H1 (cell line): ENCODE measurements around the gene PLCH2. TPM values are rescaled to one million over a fixed set of nuclear protein-coding genes. Genes with fewer than 3 reads are reported as not detected.

Source experiments
- CTCF ChIA-PET: fragments of 300-600 bp; sonication (Branson Sonifier 250); formaldehyde crosslinking; loops from one replicate; lab custom pipeline; 2021; ENCODE audit not compliant: partially characterized antibody; lab: Charles Lee
- POLR2A ChIA-PET: fragments of 300-600 bp; sonication (Branson Sonifier 250); formaldehyde crosslinking; loops from one replicate; lab custom pipeline; 2021; ENCODE audit warnings: inconsistent platforms; ENCODE audit not compliant: partially characterized antibody; lab: Charles Lee
- DNase-seq, 2 experiments: peaks; one replicate each; pipeline versions ENCODE4 v3.0.0 to v3.0.0-alpha.2; 2010 to 2022; ENCODE audit warnings: low spot score in 2 of 2, low read depth in 1 of 2, mixed read lengths in 1 of 2
- FAIRE-seq: peaks from 2 replicates; lab custom pipeline; 2011; peaks lifted over from hg19 to GRCh38; lab: Jason Lieb, UNC
- H2AFZ ChIP-seq: 2 replicates; pipeline ENCODE4 v1.8.1; 2012; ENCODE audit warnings: low read length, inconsistent platforms
- H2AK5ac ChIP-seq: 2 replicates; pipeline ENCODE4 v1.6.1; 2013; ENCODE audit warnings: low read depth, low read length
- H2BK120ac ChIP-seq: replicated peaks from 2 replicates; pipeline ENCODE3; 2013; ENCODE audit warnings: low read depth, low read length, inconsistent platforms
- H2BK12ac ChIP-seq: 2 replicates; pipeline ENCODE4 v1.6.1; 2013; ENCODE audit warnings: low read depth, low read length
- H2BK15ac ChIP-seq: 2 replicates; pipeline ENCODE4 v1.6.1; 2013; ENCODE audit warnings: low read length
- H2BK20ac ChIP-seq: 2 replicates; pipeline ENCODE4 v1.6.1; 2013; ENCODE audit warnings: low read length
- H2BK5ac ChIP-seq: 2 replicates; pipeline ENCODE4 v1.6.1; 2013; ENCODE audit warnings: low read depth, low read length
- H3K14ac ChIP-seq: 2 replicates; pipeline ENCODE4 v1.6.1; 2013; ENCODE audit warnings: inconsistent platforms; ENCODE audit not compliant: insufficient read length
- H3K18ac ChIP-seq: 2 replicates; pipeline ENCODE4 v1.6.1; 2013; ENCODE audit warnings: low read length; ENCODE audit errors: extremely low read depth
- H3K23ac ChIP-seq: 2 replicates; pipeline ENCODE4 v1.6.1; 2013; ENCODE audit warnings: inconsistent platforms; ENCODE audit not compliant: insufficient read length
- H3K23me2 ChIP-seq: 2 replicates; pipeline ENCODE4 v1.6.1; 2013; ENCODE audit warnings: low read depth, low read length
- H3K27ac ChIP-seq: 2 replicates; pipeline ENCODE4 v1.6.1; 2011; ENCODE audit warnings: low read depth, low read length, inconsistent platforms
- H3K27me3 ChIP-seq, 4 experiments: replicated peaks in 1 of 4; 1 replicate in 1 of 4; 2 replicates in 3 of 4; pipeline versions ENCODE4 v1.6.1 to v1.8.1; 2011 to 2013; ENCODE audit warnings: low read length in 3 of 4, mild to moderate bottlenecking in 3 of 4, inconsistent platforms in 2 of 4, mixed read lengths in 2 of 4, moderate library complexity in 1 of 4; ENCODE audit not compliant: control insufficient read depth in 3 of 4, insufficient read depth in 3 of 4; ENCODE audit errors: extremely low read depth in 1 of 4
- H3K36me3 ChIP-seq, 4 experiments: 2 replicates each; pipeline versions ENCODE4 v1.6.1 to v1.8.1; 2011 to 2013; ENCODE audit warnings: mild to moderate bottlenecking in 4 of 4, low read length in 3 of 4, moderate library complexity in 2 of 4, control low read depth in 1 of 4, inconsistent platforms in 1 of 4; ENCODE audit not compliant: insufficient read depth in 4 of 4, control insufficient read depth in 2 of 4
- H3K4ac ChIP-seq: replicated peaks from 2 replicates; pipeline ENCODE3; 2013; ENCODE audit warnings: low read length, low read depth, mixed read lengths, inconsistent platforms; ENCODE audit not compliant: insufficient read length
- H3K4me1 ChIP-seq, 4 experiments: replicated peaks in 1 of 4; 1 replicate in 1 of 4; 2 replicates in 3 of 4; pipeline versions ENCODE4 v1.6.1 to v1.8.1; 2011 to 2013; ENCODE audit warnings: low read length in 3 of 4, inconsistent platforms in 2 of 4, mixed read lengths in 1 of 4; ENCODE audit not compliant: insufficient read depth in 4 of 4, control insufficient read depth in 3 of 4
- H3K4me2 ChIP-seq, 2 experiments: 2 replicates each; pipeline versions ENCODE4 v1.6.1 to v1.8.1; 2011 to 2013; ENCODE audit warnings: low read depth in 2 of 2, low read length in 2 of 2, control low read depth in 1 of 2, inconsistent platforms in 1 of 2, mild to moderate bottlenecking in 1 of 2; ENCODE audit not compliant: insufficient read depth in 1 of 2
- H3K4me3 ChIP-seq, 4 experiments: fragments of 200-600, 300-600 bp in 1 of 4; sonication (generic), shearing (Covaris generic), sonication (Bioruptor Twin) in 1 of 4; 2 replicates each; pipeline versions ENCODE4 v1.5.1 to v1.8.1; 2011 to 2016; ENCODE audit warnings: low read length in 4 of 4, low read depth in 3 of 4, control low read depth in 2 of 4, inconsistent platforms in 2 of 4, mild to moderate bottlenecking in 2 of 4, mixed read lengths in 1 of 4, moderate library complexity in 1 of 4; ENCODE audit not compliant: insufficient read depth in 2 of 4; ENCODE audit errors: extremely low read depth in 1 of 4
- H3K56ac ChIP-seq: replicated peaks from 2 replicates; pipeline ENCODE3; 2013; ENCODE audit warnings: low read depth, mild to moderate bottlenecking, mixed read lengths, low read length, inconsistent platforms; ENCODE audit not compliant: insufficient read length
- H3K79me1 ChIP-seq: 2 replicates; pipeline ENCODE4 v1.6.1; 2013; ENCODE audit warnings: low read depth, low read length, control low read depth
- H3K79me2 ChIP-seq, 2 experiments: 2 replicates each; pipeline versions ENCODE4 v1.6.1 to v1.8.1; 2012 to 2013; ENCODE audit warnings: low read length in 2 of 2, mild to moderate bottlenecking in 2 of 2, inconsistent platforms in 1 of 2; ENCODE audit not compliant: insufficient read depth in 2 of 2, control insufficient read depth in 1 of 2
- H3K9ac ChIP-seq, 4 experiments: replicated peaks in 1 of 4; 1 replicate in 1 of 4; 2 replicates in 3 of 4; pipeline versions ENCODE4 v1.6.1 to v1.8.1; 2011 to 2013; ENCODE audit warnings: low read depth in 3 of 4, low read length in 3 of 4, control low read depth in 2 of 4, mild to moderate bottlenecking in 2 of 4, moderate library complexity in 2 of 4, inconsistent platforms in 1 of 4; ENCODE audit errors: extremely low read depth in 1 of 4
- H3K9me3 ChIP-seq, 2 experiments: 2 replicates each; pipeline versions ENCODE4 v1.6.1 to v1.8.1; 2012 to 2013; ENCODE audit warnings: mild to moderate bottlenecking in 2 of 2, moderate library complexity in 2 of 2, control low read depth in 1 of 2, inconsistent platforms in 1 of 2, low read depth in 1 of 2, low read length in 1 of 2, mixed read lengths in 1 of 2; ENCODE audit not compliant: insufficient read depth in 2 of 2
- H4K20me1 ChIP-seq, 2 experiments: replicated peaks in 1 of 2; 2 replicates each; pipeline versions ENCODE3 to v1.8.1; 2011 to 2013; ENCODE audit warnings: inconsistent platforms in 2 of 2, low read length in 2 of 2, mild to moderate bottlenecking in 1 of 2; ENCODE audit not compliant: insufficient read depth in 2 of 2, control insufficient read depth in 1 of 2
- H4K5ac ChIP-seq: 2 replicates; pipeline ENCODE4 v1.6.1; 2013; ENCODE audit warnings: low read length, low read depth, mixed read lengths, inconsistent platforms; ENCODE audit not compliant: insufficient read length
- H4K8ac ChIP-seq: 2 replicates; pipeline ENCODE4 v1.8.0; 2013; ENCODE audit warnings: mild to moderate bottlenecking, moderate library complexity, low read length, inconsistent platforms; ENCODE audit not compliant: insufficient read depth; ENCODE audit errors: extremely low read depth
- H4K91ac ChIP-seq: replicated peaks from 2 replicates; pipeline ENCODE3; 2013; ENCODE audit warnings: low read length, mixed read lengths, inconsistent platforms; ENCODE audit not compliant: insufficient read length
- ATF3 ChIP-seq: IDR thresholded peaks from 2 replicates; pipeline ENCODE4 v1.6.1; 2011; ENCODE audit warnings: low read depth, mild to moderate bottlenecking, low read length; ENCODE audit not compliant: insufficient read depth
- CHD1 ChIP-seq: IDR thresholded peaks from 2 replicates; pipeline ENCODE4 v1.6.1; 2012; ENCODE audit warnings: low read depth, low read length, improper control_type of control experiment
- CTCF ChIP-seq, 3 experiments: IDR thresholded peaks; 1 replicate in 2 of 3; 2 replicates in 1 of 3; pipeline versions ENCODE4 v1.5.1 to v1.6.1; 2011; ENCODE audit warnings: low read length in 3 of 3, mild to moderate bottlenecking in 3 of 3, inconsistent platforms in 2 of 3, low read depth in 1 of 3, moderate library complexity in 1 of 3; ENCODE audit not compliant: insufficient read depth in 1 of 3; ENCODE audit errors: control extremely low read depth in 1 of 3
- HDAC2 ChIP-seq, 2 experiments: fragments of 300-600 bp in 1 of 2; sonication (generic) in 1 of 2; IDR thresholded peaks; 2 replicates each; pipeline ENCODE4 v1.6.1; 2011 to 2012; ENCODE audit warnings: low read depth in 2 of 2, low read length in 2 of 2, mild to moderate bottlenecking in 2 of 2, moderate library complexity in 2 of 2, borderline replicate concordance in 1 of 2, inconsistent platforms in 1 of 2
- KDM1A ChIP-seq: fragments of 200-600, 300-600 bp; sonication (generic); IDR thresholded peaks from 2 replicates; pipeline ENCODE4 v1.7.1; 2016; ENCODE audit warnings: mild to moderate bottlenecking, low read length, borderline replicate concordance
- KDM5A ChIP-seq: fragments of 200-600 bp; IDR thresholded peaks from 2 replicates; pipeline ENCODE4 v1.7.1; 2012; ENCODE audit warnings: mild to moderate bottlenecking, low read length, inconsistent platforms, mixed read lengths
- PHF8 ChIP-seq: fragments of 200-600 bp; sonication (generic); conservative IDR thresholded peaks from 2 replicates; pipeline ENCODE4 v1.7.1; 2012; ENCODE audit warnings: low read depth, mild to moderate bottlenecking, inconsistent platforms, low read length, moderate library complexity
- POLR2A ChIP-seq, 2 experiments: IDR thresholded peaks; 1 replicate in 1 of 2; 2 replicates in 1 of 2; pipeline ENCODE4 v1.6.1; 2011; ENCODE audit warnings: low read depth in 2 of 2, low read length in 2 of 2, mild to moderate bottlenecking in 2 of 2; ENCODE audit errors: control extremely low read depth in 1 of 2
- POLR2AphosphoS5 ChIP-seq: IDR thresholded peaks from 2 replicates; pipeline ENCODE4 v1.6.1; 2011; ENCODE audit warnings: low read depth, low read length
- SIN3A ChIP-seq, 2 experiments: IDR thresholded peaks in 1 of 2; conservative IDR thresholded peaks in 1 of 2; 2 replicates each; pipeline ENCODE4 v1.6.1; 2011 to 2012; ENCODE audit warnings: low read length in 2 of 2, improper control_type of control experiment in 1 of 2, low read depth in 1 of 2, mild to moderate bottlenecking in 1 of 2
- SIX5 ChIP-seq: IDR thresholded peaks from 2 replicates; pipeline ENCODE4 v1.6.1; 2011; ENCODE audit warnings: mild to moderate bottlenecking, low read depth, low read length
- WGBS, 2 experiments: shearing (Covaris generic) in 1 of 2; methylation state at CpG; one replicate each; pipeline versions ENCODE4 v1.1.6 to v1.1.7; 2013 to 2015; ENCODE audit warnings: low lambda C conversion rate in 2 of 2, mixed read lengths in 2 of 2, inconsistent platforms in 1 of 2, low coverage in 1 of 2, missing lambda C conversion rate in 1 of 2; ENCODE audit not compliant: insufficient replicate concordance in 2 of 2, insufficient coverage in 1 of 2, insufficient read length in 1 of 2; ENCODE audit errors: extremely low coverage in 1 of 2, missing lambda C conversion rate in 1 of 2; 5-methylcytosine and 5-hydroxymethylcytosine counted together
- polyA plus RNA-seq, 7 experiments: library from polyadenylated mRNA; depleted of rRNA in 3 of 7; stranded (reverse) in 5 of 7; unstranded in 2 of 7; fragments of >200 nt in 5 of 7; fragments of 200-250 nt in 2 of 7; gene quantifications; 1 replicate in 5 of 7; 2 replicates in 1 of 7; 4 replicates in 1 of 7; pipeline versions ENCODE4 v1.2.1 to v1.2.3, GENCODE V29; 2011 to 2013; ENCODE audit warnings: missing spikeins in 2 of 7, mixed read lengths in 2 of 7
- total RNA-seq: library from RNA; stranded (reverse); fragmentation: NEBNext Ultra II Directional; extraction: Animal tissue kit (Norgen Biotek cat#: 25700); gene quantifications from 2 replicates; pipeline ENCODE4 v1.2.1, GENCODE V29; 2021

Gene PLCH2
- total and polyA plus RNA-seq, 2 of the 8 experiments (the other 6 are each of a cell fraction or from before 2014, with no cell fraction given) = 0.14 to 0.19 TPM

- peak overlapping the region; percentile 68 for H4K8ac ChIP-seq
- no peaks in the 10 kb centered on the region for H3K79me2 ChIP-seq
- no peak overlapping the region for H2AK5ac ChIP-seq
- no peaks in the 10 kb centered on the region for H3K9me3 ChIP-seq
- H2BK120ac ChIP-seq = no peak overlapping the region
- no peak overlapping the region for H2BK12ac ChIP-seq
- no peak overlapping the region for H3K56ac ChIP-seq
- WGBS, 2 experiments = 75% methylated on average over 4 of the region's 4 CpGs; no CpG with 5 or more reads in 1 of the 2 experiments
- no peak overlapping the region for H3K18ac ChIP-seq
- H3K27me3 ChIP-seq = peaks cover 0 to 11% (median 3%) of the 10 kb centered on the region in 4 experiments; a peak in 3 of 7 replicates
- H3K4ac ChIP-seq = no peak overlapping the region
- CTCF ChIA-PET = no interaction called here
- no peaks in the 10 kb centered on the region for H3K79me1 ChIP-seq
- H4K91ac ChIP-seq = no peak overlapping the region
- peaks cover 0 to 8% of the 10 kb centered on the region in 2 experiments for H4K20me1 ChIP-seq
- H3K36me3 ChIP-seq = no peaks in the 10 kb centered on the region
- H3K4me3 ChIP-seq = no peak overlapping the region
- DNase-seq = no peak
- no peak overlapping the region for H4K5ac ChIP-seq
- no peaks in the 10 kb centered on the region for H3K4me1 ChIP-seq
- no peak overlapping the region for H2BK5ac ChIP-seq
- POLR2A ChIA-PET = no interaction called here
- H2AFZ ChIP-seq = no peak overlapping the region
- H3K9ac ChIP-seq = no peak overlapping the region
- no peak overlapping the region for H2BK15ac ChIP-seq
- H3K23ac ChIP-seq = no peak overlapping the region
- H3K4me2 ChIP-seq = no peak overlapping the region
- no peak for FAIRE-seq
- H3K23me2 ChIP-seq = no peaks in the 10 kb centered on the region
- H3K14ac ChIP-seq = no peak overlapping the region
- no peak overlapping the region for H2BK20ac ChIP-seq
- H3K27ac ChIP-seq = no peak overlapping the region
- no peak for TF ChIP-seq PHF8
- no peak for TF ChIP-seq POLR2AphosphoS5
- no peak for TF ChIP-seq SIX5
- no peak for TF ChIP-seq ATF3
- no peak for TF ChIP-seq KDM5A
- TF ChIP-seq KDM1A = no peak
- no peak for TF ChIP-seq SIN3A (conservative IDR thresholded peaks at IDR 0.05 in 1 of 2, IDR thresholded peaks at IDR 0.05 in 1 of 2; ENCODE audit: low read depth in 1 of 2, low read length in 2 of 2)
- no peak for TF ChIP-seq POLR2A (IDR thresholded peaks at IDR 0.05; ENCODE audit: control extremely low read depth in 1 of 2, low read depth in 2 of 2, low read length in 2 of 2)
- TF ChIP-seq CTCF (IDR thresholded peaks at IDR 0.05; ENCODE audit: control extremely low read depth in 1 of 3, insufficient read depth in 1 of 3, low read depth in 1 of 3, low read length in 3 of 3) = no peak
- TF ChIP-seq HDAC2 (IDR thresholded peaks at IDR 0.05; ENCODE audit: borderline replicate concordance in 1 of 2, low read depth in 2 of 2, low read length in 2 of 2) = no peak
- no peak for TF ChIP-seq CHD1
These were observed 23.2 kb downstream of the PLCH2 start for GRCh38 chr1:2499260-2499659.
